GM12873 (cell line): ENCODE data around the gene ARID5B.

Source experiments
- TF ChIP-seq, protein P1 (sequence below): IDR thresholded peaks from 2 replicates; pipeline ENCODE4 v1.5.1; 2012; ENCODE audit warnings: low read depth, mild to moderate bottlenecking, moderate library complexity, low read length, control low read depth; ENCODE audit not compliant: insufficient read depth; ENCODE audit errors: missing control alignments

ARID5B gene

GRCh38 chr10:62025901-62026879, 124.7 kb downstream of the ARID5B start:
- TF ChIP-seq, protein P1, sequence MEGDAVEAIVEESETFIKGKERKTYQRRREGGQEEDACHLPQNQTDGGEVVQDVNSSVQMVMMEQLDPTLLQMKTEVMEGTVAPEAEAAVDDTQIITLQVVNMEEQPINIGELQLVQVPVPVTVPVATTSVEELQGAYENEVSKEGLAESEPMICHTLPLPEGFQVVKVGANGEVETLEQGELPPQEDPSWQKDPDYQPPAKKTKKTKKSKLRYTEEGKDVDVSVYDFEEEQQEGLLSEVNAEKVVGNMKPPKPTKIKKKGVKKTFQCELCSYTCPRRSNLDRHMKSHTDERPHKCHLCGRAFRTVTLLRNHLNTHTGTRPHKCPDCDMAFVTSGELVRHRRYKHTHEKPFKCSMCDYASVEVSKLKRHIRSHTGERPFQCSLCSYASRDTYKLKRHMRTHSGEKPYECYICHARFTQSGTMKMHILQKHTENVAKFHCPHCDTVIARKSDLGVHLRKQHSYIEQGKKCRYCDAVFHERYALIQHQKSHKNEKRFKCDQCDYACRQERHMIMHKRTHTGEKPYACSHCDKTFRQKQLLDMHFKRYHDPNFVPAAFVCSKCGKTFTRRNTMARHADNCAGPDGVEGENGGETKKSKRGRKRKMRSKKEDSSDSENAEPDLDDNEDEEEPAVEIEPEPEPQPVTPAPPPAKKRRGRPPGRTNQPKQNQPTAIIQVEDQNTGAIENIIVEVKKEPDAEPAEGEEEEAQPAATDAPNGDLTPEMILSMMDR = no peak

- TF ChIP-seq, protein P1 = no peak
These were observed 126.5 kb downstream of the ARID5B start for GRCh38 chr10:62027841-62028501.

DNA sequence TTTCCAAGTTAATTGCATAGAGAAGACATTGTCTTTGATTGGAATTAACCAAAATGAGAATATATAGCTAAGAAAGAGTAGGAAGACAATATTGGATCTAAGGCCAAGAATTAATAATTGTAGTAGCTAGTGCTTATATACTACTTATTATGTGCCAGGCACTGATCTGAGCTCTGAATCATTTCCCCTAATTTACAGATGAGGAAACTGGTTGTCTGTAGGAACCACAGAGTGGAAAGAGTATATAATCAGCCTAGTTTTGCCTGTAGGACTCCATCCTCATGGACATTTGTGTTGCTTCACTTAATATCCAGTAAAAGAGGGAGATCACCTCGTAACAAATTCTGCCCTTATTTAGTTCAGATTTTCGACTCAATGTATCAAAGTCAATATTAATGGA, 127.9 kb downstream of the ARID5B start:
- TF ChIP-seq, protein P1 = no peak

DNA sequence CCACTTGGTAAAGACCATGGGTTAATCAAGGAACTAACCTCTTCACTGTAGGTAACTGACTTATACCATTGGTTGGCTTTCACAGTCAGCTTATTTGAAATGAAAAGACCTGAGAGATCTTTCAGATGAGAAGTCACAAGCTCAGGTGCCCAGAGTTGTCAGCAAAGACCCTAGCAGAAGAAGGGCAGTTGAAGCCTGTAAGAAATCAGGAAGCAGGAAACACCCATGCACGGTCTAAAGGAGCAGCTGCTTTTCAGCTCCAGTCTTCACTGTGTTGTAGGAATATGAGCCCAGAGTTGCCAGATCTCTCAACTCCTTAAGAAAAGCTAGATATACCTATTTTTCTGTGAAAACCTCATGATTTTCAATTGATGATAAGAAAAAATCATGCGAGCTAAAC, 130.0 kb downstream of the ARID5B start:
- TF ChIP-seq, protein P1 = no peak

DNA sequence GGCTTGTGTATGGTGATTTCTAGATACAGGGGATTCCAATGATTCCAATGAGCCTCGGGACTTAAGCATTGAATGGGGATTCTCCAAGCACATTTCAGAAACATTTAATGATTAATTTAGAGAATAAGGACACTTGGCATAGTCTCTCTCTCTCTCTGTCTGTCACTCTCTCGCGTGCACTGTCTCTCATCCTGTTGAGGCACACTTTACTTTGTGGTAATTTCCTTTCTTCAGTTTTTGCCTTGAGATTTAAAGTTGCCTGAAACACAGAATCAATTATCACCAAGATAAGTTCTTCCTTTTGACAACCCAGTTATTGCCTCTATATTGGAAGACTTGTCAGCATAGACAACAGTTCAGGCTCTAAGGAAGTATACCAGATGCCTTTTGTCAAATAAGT, 131.6 kb downstream of the ARID5B start:
- TF ChIP-seq, protein P1 = no peak

DNA sequence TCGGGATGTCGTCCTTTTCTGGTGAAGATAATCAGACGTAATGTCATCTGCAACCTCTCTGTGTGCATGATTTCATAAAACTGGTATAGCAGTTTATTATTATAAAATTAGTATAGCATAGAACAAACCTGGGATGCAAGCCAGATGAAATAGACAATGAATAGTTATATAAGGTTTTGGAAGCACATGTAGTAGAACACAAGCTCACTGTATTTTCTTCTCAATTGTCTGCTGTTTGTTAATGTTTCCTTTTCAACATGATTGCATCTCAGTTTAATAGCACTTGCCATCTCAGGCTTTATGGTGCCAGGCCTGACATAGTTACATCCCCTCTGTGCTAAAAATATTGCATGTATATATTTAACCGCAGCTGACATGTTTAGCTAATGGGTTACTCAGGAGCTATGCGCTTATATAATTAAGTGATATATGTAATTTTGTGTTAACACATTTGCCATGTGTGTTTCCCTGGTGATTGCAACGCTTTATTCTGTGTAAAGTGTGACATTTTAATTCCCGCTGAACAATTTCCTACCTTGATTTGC, 132.7 kb downstream of the ARID5B start:
- TF ChIP-seq, protein P1 = no peak
